NOMO-1 treated with dmso at 0.1 percent for 144 hours (cell line): ENCODE measurements around the gene ALKBH4.
"Not testable (repeated sequence)": the region's sequence is repeated elsewhere in the genome, so short reads cannot be mapped to it uniquely, and the experiment has no call there.

ENCODE experiments used
- DNase-seq: peaks from one replicate; lab custom pipeline; 2025; ENCODE audit not compliant: unreplicated experiment; lab: John Stamatoyannopoulos, UW

ALKBH4 gene

DNA sequence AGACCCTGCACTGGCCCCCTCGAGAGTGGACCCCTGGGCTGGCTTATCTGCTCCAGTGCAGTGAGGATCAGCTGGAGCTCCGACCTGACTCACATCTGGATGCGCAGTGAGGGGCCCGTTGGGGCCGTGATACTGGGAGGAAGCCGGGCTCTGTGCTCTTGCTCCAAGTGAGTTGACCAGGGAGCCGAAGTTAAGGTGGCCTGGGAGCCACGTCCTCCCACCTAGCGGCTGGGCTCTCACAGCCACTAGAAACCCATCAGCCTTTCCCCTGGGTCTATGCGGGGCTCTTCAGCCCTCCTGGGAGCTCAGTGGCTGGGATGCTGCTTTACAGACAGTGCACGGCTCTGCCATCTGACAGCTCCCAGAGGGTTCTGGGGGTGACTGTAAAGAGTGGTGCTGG lies 9.1 kb downstream of the ALKBH4 start:
- no peak for DNase-seq

DNA sequence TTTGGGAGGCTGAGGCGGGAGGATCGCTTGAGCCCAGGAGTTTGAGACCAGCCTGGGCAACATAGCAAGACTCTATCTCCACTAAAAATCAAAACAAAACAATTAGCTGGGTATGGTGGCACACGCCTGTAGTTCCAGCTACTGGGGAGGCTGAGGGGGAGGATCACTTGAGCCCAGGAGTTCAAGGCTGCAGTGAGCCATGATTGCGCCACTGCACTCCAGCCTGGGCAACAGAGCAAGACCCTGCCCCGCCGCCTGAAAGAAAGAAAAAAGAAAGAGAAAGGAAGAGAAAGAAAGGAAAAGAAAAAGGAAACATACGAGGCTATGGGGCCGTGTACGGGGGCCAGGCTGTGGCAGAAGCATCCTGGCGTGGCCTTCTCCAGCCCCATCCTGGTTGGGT lies 9.7 kb downstream of the ALKBH4 start:
- not testable (repeated sequence) for DNase-seq

DNA sequence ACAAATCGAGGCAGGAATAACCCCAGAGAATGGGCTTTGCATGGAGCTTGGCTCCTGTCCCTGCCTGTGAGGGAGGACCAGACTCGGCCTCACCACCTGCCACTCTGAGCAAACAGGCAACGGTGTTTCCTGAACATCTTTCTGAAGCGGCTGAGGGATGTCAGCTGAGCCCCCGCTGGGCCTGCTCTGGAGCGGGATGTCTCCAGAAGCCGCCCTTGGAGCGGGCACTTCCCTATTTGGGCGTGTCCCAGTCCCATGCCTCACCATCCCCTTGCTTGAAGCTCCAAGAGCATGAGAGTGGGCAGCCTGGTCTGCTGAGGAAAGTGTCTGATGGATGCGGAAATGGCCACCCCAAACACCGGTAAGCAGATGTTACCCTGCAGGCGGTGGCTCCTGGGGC lies 10.2 kb downstream of the ALKBH4 start:
- DNase-seq: no peak

DNA sequence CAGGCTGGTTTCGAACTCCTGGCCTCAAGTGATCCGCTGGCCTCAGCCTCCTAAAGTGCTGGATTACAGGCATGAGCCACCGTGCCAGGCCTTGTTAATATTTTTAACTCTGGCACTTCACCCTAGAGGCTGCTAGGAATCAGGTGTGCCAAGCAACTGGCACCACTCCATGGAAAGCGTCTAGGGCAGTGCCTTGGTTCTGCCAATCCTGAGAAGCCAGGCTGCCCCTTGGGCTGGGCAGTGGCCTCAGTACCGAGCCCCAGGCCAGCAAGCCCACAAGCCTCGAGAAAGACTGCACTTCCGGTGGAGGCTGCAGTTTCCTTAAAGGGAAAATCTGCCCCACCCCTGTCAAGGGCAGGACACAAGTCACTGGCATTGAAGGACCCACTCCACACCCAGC lies 11.3 kb downstream of the ALKBH4 start:
- no peak for DNase-seq

DNA sequence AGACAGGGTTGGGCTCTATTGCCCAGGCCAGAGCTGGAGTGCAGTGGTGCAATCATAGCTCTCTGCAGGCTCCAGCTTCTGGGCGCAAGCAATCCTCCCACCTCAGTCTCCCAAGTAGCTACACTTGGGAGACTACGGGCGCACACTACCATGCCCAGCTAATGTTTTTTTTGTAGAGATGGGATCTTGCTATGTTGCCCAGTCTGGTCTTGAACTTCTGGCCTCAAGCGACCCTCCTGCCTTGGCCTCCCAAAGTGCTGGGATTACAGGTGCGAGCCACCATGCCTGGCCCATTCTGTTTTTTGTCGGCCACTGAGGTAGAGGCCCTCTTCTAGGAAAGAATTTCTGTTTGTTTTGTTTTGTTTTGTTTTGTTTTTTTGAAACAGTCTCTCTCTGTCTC lies 12.2 kb downstream of the ALKBH4 start:
- DNase-seq: no peak

DNA sequence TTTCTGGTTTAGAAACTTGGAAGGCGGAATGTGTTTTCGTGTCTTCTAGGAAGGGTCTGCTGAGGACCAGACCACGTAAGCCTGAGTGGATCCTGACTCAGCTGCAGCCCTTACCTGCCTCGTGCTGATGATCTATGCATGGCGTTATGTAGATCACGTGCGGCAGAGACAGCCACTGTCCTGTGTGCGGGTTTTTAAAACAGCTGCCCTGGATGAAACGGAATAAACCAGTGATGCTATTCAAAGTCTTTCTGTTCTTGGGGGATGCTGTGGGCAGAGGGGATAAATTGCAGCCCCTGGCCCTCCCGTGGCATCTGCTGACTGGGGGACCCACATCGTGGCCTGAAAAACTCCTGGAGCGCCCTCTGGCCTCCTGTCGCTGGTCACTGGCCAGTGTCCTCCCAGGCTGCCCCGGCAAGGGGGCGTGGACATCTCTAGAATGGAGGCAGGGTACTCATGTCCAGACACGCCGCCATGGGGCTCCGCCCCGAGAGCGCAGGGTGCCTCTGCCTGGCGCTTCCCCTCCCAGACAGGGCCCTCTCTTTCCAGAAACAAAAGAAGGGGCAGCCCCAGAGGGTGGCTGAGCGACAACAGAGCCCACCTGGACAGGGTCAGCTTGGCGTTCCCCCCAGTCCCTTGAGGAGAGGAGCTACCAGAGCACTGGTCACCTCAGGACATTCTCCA lies 13.2 kb downstream of the ALKBH4 start:
- no peak for DNase-seq

- DNase-seq: no peak
Observed at GRCh38 chr7:102450242-102450641, 14.4 kb downstream of the ALKBH4 start.

DNA sequence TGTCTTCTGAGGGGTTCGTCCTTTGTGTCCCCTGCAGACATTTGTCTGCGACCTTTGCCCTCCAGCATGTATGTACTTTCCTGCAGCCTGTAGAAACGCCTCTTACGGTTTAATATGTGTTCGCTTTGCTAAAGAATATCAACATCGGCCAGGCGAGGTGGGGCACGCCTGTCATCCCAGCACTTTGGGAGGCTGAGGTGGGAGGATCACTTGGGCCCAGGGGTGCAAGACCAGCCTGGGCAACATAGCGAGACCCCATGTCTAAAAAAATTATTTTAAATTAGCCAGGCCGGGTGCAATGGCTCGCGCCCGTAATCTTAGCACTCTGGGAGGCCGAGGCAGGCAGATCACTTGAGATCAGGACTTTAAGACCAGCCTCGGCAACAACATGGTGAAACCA lies 15.5 kb downstream of the ALKBH4 start:
- no peak for DNase-seq

GRCh38 chr7:102447311-102447710 lies 17.4 kb downstream of the ALKBH4 start:
- DNase-seq: no peak

DNA sequence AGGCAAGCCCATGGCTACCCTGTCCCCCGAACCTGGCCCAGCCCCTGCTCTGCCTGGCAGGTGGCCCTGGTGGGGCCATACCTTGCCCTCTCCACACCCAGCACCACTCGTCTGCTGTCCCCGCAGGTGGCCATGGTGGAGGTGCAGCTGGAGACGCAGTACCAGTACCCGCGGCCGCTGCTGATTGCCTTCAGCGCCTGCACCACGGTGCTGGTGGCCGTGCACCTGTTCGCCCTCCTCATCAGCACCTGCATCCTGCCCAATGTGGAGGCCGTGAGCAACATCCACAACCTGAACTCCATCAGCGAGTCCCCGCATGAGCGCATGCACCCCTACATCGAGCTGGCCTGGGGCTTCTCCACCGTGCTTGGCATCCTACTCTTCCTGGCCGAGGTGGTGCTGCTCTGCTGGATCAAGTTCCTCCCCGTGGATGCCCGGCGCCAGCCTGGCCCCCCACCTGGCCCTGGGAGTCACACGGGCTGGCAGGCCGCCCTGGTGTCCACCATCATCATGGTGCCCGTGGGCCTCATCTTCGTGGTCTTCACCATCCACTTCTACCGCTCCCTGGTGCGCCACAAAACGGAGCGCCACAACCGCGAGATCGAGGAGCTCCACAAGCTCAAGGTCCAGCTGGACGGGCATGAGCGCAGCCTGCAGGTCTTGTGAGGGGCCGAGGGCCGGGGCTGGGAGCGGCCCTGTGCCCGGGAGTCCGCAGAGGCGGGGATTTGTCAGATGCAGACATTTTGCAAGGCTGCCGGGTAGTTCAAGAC lies 18.1 kb downstream of the ALKBH4 start:
- DNase-seq: no peak

GRCh38 chr7:102445674-102446071 lies 19.0 kb downstream of the ALKBH4 start:
- no peak for DNase-seq

DNA sequence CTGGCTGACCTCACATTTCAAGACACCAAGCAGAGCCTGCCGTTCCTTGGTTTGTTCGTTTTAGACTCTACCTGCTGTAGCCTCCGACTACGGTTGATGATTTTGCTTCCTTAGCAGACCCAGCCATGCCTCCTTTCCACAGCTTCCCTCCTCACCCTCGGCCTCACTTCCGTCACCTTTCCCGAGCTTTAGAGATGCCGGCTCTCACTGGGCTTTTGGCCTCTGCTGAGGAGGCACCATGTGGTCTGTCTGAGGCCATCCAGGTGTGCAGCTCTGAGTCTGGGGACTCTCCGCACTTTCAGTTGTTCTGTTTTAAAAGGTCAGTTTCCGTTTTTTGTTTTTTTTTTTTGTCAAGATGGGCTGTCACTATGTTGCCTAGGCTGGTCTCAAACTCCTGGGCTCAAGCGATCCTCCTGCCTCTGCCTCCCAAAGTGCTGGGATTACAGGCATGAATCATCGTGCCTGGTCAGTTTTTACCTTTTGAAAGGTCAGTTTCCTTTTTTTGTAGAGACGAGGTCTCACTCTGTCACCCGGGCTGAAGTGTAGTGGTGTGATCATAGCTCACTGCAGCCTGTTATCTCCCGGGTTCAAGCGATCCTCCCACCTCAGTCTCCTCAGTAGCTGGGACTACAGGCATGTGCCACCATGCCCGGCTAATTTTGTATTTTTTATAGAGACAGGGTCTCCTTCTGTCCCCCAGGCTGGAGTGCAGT lies 19.5 kb downstream of the ALKBH4 start:
- no peak for DNase-seq

GRCh38 chr7:102439963-102440795 lies 24.5 kb downstream of the ALKBH4 start:
- no peak for DNase-seq

DNA sequence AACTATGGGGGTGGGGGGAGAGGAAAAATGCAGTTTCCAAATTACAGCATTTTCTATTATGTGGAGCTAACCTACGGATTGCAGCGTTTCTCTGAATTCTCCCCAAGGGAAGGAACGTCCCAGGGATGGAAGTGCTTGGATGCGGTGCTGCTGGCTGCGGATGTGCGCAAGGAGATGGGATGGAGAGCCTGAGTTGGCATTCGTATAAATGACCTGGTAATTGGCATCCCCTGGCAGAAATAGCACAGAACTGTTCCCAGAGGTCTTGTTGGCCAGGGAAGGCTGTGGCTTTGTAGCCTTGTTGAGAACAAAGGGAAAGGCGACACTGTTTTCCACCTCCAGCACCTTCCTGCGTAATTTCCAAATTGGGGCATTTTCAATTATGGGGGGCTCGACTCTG lies 28.5 kb downstream of the ALKBH4 start:
- DNase-seq: no peak

- DNase-seq: no peak
Observed at GRCh38 chr7:102434039-102434486, 30.6 kb downstream of the ALKBH4 start.

- DNase-seq: peak; percentile 62
Observed at GRCh38 chr7:102433219-102434038, 31.2 kb downstream of the ALKBH4 start, which contains the start of gene ORAI2. TSS of gene ORAI2 (plus strand) at chr7:102433575. CDS start at chr7:102438957, 5,382 bp downstream.

- DNase-seq: no peak
Observed at GRCh38 chr7:102432442-102433218, 32.0 kb downstream of the ALKBH4 start.

GRCh38 chr7:102431617-102432298 lies 32.9 kb downstream of the ALKBH4 start:
- peak; percentile 58 for DNase-seq
